Muscle layer of duodenum (tissue), 2 donors: ENCODE measurements around the gene CCDC86.

Experiments used
- H3K27ac ChIP-seq: one replicate; pipeline ENCODE4 v1.7.0; 2013; ENCODE audit warnings: mild to moderate bottlenecking, low read length
- H3K27me3 ChIP-seq: one replicate; pipeline ENCODE4 v1.7.0; 2013; ENCODE audit warnings: low read depth, mild to moderate bottlenecking, control low read depth, low read length
- H3K36me3 ChIP-seq, 2 donors: one replicate each; pipeline ENCODE4 v1.7.0; 2013; ENCODE audit warnings: low read length in 2 of 2, control low read depth in 1 of 2, mild to moderate bottlenecking in 1 of 2; ENCODE audit not compliant: insufficient read depth in 2 of 2, control insufficient read depth in 1 of 2
- H3K4me1 ChIP-seq, 2 donors: one replicate each; pipeline ENCODE4 v1.7.0; 2013; ENCODE audit warnings: low read length in 2 of 2, mild to moderate bottlenecking in 2 of 2, control low read depth in 1 of 2, moderate library complexity in 1 of 2; ENCODE audit not compliant: insufficient read depth in 2 of 2, control insufficient read depth in 1 of 2
- H3K4me3 ChIP-seq, 2 donors: one replicate each; pipeline ENCODE4 v1.7.0; 2013; ENCODE audit warnings: low read length in 2 of 2, low read depth in 1 of 2, mild to moderate bottlenecking in 1 of 2
- H3K9me3 ChIP-seq, 2 donors: one replicate each; pipeline ENCODE4 v1.7.0; 2013; ENCODE audit warnings: low read length in 2 of 2, control low read depth in 1 of 2, mild to moderate bottlenecking in 1 of 2; ENCODE audit not compliant: control insufficient read depth in 1 of 2
- donor health status: healthy.

CCDC86 gene

DNA sequence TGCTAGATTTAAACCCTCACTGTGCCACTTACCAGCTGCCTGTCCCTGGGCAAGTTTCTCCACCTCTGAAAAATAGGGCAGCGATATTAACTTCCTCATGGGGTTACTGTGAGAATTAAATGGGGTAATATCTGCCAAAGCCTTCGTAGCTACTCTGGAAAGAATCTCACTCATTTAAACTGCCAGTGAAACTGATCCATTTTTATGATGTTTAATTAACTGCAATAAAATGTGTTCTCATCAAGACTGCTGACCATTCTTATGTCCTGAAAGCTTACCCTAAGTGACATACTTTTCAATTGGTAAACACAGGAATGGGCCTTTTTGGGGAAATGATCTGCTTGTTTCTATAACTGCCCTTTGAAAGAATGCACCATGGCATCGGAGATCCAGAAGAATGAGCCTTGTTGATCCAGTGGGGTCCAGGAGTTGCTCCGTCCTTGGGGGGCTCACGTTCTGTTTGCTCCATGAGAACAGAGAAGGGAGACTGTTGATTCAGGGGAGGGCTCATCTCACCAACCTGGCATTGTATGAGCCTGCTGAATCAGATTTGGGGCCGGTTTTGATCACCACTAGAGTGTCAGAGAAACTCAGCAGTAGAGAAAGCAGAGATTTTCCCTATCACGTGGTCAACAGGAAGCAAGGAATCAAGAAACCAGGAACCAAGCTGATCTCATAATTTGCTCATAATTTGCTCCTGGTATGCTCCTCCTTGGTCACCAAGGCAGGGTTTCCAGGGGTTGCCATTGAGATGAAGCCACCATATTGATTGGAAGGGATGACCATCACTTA is 7.0 kb upstream of the CCDC86 start:
- Histone ChIP-seq H3K9me3 (no peaks in the 10 kb centered on the region), H3K27ac (no peak overlapping the region), H3K4me1 (no peaks in the 10 kb centered on the region), H3K36me3 (no peaks in the 10 kb centered on the region), H3K4me3 (no peak overlapping the region), H3K27me3 (no peaks in the 10 kb centered on the region)

DNA sequence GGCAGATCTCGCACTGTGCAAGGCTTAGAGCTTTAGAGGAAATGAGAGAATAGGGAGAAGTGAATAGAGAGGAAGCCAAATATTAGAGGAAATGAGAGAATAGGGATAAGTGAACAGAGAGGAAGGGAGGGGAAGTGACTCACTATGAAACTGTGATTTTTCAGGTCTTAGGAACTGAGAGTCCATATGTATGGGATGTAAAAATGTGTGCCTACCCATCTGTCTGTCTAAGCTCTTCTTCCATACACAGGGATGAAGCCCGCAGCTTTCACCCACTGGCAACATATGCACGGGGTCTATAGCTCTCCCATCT is 6.4 kb upstream of the CCDC86 start:
- Histone ChIP-seq H3K27ac (no peak overlapping the region), H3K4me3 (no peak overlapping the region), H3K9me3 (no peaks in the 10 kb centered on the region), H3K36me3 (no peaks in the 10 kb centered on the region), H3K4me1 (peaks cover under 1% of the 10 kb centered on the region in 2 donors), H3K27me3 (no peaks in the 10 kb centered on the region)

DNA sequence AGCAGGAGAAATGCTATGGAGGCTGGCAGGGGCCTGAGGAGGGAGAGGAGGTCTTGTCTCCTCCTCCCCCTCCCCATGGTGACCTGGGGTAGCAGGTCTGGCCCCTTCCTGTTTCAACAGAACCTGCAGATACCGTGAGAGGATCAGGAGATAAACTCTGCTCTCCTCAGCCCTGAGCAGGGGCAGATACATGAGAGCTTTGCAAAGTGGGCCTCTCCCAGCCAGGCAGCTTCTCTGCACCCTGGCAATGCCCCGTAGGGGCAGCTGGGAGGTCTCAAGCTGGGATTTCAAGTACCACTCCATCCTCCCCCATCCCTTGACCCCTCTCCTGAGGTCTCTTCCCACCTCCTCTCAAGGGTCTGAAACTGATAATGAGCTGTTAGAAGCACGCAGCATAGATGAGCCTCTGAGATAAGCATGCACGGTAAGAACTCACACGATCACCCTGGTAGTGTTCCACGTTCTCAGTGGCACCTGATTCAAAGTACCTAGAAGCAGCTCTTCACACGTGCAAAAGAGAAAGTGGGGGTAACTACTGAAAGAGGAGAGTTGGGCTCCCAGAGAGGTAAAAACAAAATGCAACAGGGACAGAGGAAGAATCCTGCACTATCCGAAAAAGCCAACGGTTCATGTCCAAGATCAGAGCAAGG is 4.9 kb upstream of the CCDC86 start:
- no peaks in the 10 kb centered on the region for H3K36me3 ChIP-seq
- H3K27ac ChIP-seq, result no peak overlapping the region
- H3K4me1 ChIP-seq, result peaks cover 13 to 14% of the 10 kb centered on the region in 2 donors
- no peak overlapping the region for H3K4me3 ChIP-seq
- no peaks in the 10 kb centered on the region for H3K9me3 ChIP-seq
- no peaks in the 10 kb centered on the region for H3K27me3 ChIP-seq

DNA sequence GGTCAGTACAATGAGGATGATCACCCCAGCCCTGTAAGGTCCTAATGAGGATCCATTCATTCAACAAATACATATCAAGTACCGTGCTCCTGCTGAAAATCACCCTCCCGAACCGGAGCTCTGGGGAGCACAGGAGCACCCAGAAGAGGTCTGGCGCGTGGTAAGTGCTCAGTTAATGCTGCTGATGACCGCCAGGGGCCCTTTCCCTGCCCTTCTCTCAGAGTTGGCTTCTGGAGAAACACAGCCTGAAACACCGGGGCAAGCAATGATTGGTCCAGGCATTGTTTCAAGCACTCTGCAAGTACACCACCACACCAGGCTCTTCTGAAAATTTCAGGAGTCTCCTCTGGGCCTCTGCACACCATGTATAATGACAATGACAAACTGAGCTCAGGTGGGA is 3.8 kb upstream of the CCDC86 start:
- H3K4me3 ChIP-seq, result no peak overlapping the region
- H3K36me3 ChIP-seq, result no peaks in the 10 kb centered on the region
- peaks cover 17 to 22% of the 10 kb centered on the region in 2 donors for H3K4me1 ChIP-seq
- H3K9me3 ChIP-seq, result no peaks in the 10 kb centered on the region
- no peak overlapping the region for H3K27ac ChIP-seq
- H3K27me3 ChIP-seq, result no peaks in the 10 kb centered on the region

DNA sequence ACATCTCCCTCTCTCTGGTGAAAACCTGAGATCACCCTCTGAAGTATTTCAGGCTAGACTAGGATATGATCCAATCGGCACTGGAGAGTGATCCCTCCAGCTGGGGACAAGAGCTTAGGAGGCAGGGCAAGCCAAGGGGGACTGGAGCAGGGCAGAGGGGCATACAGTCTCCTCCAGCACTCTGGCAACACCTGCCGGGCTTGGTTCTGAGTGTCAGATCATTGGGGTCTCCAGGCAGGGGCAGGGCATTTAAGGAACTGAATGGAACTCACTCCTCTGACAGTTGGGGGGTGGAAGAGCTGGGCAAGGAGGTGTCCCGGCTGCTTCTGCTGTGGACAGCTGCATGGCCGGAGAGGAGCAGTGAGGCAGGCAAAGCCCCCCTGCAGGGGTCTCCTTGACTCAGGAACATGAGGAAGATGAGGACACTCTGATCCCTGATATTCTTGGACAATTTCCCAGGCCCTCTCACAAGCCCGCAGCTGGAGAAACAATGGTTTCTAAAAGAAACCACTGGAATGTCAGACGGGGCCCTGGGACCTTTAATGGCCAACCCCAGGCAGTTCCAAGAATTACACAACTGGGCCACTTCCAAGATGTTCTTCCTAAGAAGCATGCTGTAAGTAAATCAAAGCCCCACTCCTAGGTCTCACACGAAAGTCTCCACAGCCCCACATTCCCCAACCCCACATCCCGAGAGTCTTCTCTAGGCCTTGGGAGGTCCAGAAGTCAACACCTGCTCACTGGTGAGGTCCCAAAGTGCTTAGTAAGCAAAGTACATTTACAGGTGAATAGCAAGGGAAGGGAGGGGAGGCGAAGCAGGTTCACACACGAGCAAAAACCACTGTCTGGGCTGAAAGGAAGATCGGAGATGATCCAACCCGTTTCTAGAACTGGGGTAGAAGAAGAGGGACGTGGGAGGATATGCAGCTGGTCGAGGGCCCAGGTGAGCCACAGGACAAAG is 1.2 kb upstream of the CCDC86 start:
- Histone ChIP-seq H3K4me3 (peak overlapping the region; percentile 80 to 88), H3K27ac (peak overlapping the region; percentile 87), H3K9me3 (no peaks in the 10 kb centered on the region), H3K36me3 (no peaks in the 10 kb centered on the region), H3K27me3 (no peaks in the 10 kb centered on the region), H3K4me1 (peaks cover 30 to 41% of the 10 kb centered on the region in 2 donors)

DNA sequence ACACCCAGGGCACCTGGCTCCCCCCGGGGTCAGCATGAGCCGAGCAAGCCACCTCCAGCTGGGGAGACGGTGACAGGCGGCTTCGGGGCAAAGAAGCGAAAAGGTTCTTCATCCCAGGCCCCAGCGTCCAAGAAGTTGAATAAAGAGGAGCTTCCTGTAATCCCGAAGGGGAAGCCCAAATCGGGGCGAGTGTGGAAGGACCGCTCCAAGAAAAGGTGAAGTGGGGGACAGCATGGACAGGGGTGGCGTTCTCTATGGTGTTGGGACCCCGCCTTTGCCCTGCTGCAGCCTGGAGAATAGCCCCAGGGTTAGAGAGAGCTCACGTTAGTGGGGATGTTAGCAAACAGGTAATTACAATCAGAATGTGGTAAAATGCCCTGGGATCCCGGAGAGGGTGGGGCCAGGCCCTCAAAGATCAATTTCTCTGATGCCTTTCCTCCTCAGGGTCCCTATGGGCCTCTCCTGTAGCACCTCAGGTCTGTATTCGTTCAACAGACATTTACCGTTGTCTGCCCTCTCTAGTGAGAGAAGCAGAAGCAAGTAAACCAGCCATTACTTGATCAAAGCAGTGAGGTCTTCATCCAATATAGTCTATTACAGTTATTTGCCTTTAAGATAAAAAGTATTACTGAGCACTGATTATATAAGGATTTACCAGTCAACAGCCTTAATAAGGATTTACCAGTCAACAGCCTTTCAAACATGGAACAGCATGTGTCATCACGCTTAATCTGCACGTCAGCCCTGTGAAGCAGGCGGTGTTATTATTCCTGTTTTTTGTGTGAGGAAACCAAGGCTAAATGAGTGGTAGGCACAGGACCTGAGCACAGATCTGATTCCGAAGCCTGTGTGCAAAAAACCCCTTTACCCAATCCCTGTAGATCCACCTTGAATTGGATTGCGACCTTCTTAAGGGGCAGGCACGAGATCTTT is 1.0 kb downstream of the CCDC86 start:
- peaks cover 30 to 41% of the 10 kb centered on the region in 2 donors for H3K4me1 ChIP-seq
- H3K27me3 ChIP-seq, result no peaks in the 10 kb centered on the region
- peaks cover 6 to 7% of the 10 kb centered on the region in 2 donors for H3K36me3 ChIP-seq
- H3K27ac ChIP-seq, result peak overlapping the region; percentile 54
- peak overlapping the region; percentile 80 to 88 for H3K4me3 ChIP-seq
- no peaks in the 10 kb centered on the region for H3K9me3 ChIP-seq

DNA sequence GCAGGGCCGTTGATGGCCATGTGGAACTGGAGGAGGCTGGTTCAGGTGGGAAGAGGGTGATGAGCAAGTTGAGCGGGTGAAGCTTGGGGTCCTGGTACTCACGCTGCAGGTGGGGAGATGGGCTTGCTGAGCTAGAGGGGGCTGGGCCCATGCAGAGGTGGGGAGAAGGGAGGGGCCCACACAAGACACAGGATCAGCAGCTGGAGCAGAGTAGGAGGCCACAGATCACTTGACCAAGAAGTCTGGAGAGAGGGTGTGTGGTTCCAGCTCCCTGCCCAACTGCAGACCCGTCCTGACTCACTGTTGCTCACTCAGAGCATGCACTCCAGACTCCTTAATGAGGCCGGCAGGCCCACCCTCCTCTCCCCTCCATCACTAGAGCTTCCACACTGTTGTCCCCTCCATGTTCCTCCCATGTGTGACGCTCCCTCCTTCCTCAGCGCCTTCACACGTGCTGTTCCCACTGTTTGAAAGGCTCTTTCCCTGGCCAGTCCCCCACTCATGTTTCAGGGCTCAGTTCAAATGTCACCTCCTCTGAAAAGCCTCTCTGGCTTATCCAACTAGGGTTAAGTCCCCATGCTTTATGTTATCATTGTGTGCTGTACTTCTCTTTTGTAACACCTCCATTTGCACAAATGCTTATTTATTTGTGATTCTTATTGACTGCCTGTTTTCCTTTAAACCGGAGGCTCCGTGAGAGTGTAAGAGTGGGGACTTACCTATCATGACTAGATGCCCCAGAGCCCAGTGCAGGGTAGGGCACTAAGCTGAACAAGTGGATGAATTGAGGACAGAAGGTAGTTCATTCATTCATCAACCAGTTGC is 2.3 kb downstream of the CCDC86 start:
- H3K27me3 ChIP-seq, result no peaks in the 10 kb centered on the region
- H3K36me3 ChIP-seq, result peaks cover 6 to 20% of the 10 kb centered on the region in 2 donors
- peak overlapping the region; percentile 80 to 88 for H3K4me3 ChIP-seq
- peaks cover 30 to 41% of the 10 kb centered on the region in 2 donors for H3K4me1 ChIP-seq
- H3K27ac ChIP-seq, result no peak overlapping the region
- no peaks in the 10 kb centered on the region for H3K9me3 ChIP-seq

DNA sequence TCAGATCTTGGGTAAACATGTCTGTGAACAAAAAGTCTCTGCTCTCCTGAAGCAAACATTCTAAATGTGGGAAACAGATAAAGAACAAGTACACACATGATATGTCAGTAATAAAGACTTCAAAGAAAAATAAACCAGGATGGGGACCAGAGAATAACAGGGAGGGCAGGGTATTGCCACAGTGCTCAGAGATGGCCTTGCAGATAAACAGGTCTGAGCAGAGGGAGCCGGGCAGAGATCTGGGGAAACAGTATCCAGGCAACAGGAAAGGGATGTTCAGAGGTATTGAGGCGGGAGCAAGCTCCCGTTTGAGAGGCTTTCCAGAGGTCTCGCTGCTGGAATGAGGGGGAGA is 2.9 kb downstream of the CCDC86 start:
- peaks cover 30 to 41% of the 10 kb centered on the region in 2 donors for H3K4me1 ChIP-seq
- H3K27me3 ChIP-seq, result no peaks in the 10 kb centered on the region
- H3K36me3 ChIP-seq, result peaks cover 6 to 26% of the 10 kb centered on the region in 2 donors
- H3K27ac ChIP-seq, result no peak overlapping the region
- no peaks in the 10 kb centered on the region for H3K9me3 ChIP-seq
- no peak overlapping the region for H3K4me3 ChIP-seq

DNA sequence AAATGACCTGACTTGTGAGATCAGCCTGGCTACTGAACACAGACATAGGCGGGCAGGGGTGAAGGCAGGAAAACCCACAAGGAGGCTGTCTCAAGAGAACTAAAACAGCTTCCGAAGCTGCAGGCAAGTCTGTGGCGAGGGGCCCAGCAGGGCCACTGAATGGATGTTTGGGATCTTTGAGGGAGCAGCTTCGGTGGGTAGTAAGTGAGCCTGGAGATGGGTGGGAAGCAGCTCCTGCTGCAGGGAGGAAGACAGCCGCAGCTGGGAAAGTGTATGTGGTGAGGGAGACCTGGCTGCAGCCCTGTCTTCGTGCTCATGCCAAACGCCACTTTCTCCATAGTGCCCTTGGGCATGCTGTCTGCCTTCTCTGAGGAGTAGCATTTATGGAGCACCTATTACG is 3.4 kb downstream of the CCDC86 start:
- Histone ChIP-seq H3K4me3 (no peak overlapping the region), H3K36me3 (peaks cover 6 to 31% of the 10 kb centered on the region in 2 donors), H3K4me1 (peaks cover 30 to 41% of the 10 kb centered on the region in 2 donors), H3K27ac (no peak overlapping the region), H3K27me3 (no peaks in the 10 kb centered on the region), H3K9me3 (no peaks in the 10 kb centered on the region)

DNA sequence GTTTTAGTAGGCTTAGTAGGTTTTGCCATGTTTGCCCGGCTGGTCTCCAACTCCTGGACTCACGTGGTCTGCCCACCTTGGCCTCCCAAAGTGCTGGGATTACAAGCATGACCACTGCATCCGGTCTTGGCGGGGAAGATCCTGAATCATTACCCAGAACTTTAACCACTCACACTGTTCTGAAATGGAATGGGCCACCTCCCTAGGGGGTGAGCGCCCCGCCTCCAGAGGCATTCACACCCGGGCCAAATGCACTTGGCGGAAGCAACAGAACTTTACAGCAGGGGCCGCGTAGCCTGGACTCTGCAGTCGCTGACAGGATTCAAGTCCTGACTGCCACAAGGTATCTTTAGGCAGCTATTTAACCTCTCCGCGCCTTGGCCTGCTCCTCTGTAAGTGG is 5.4 kb downstream of the CCDC86 start:
- Histone ChIP-seq H3K27ac (no peak overlapping the region), H3K4me3 (no peak overlapping the region), H3K36me3 (peaks cover 19 to 48% of the 10 kb centered on the region in 2 donors), H3K9me3 (no peaks in the 10 kb centered on the region), H3K27me3 (no peaks in the 10 kb centered on the region), H3K4me1 (peaks cover 17 to 27% of the 10 kb centered on the region in 2 donors)
